ENCODE measurements around the gene CACNA1C.

Gene CACNA1C

DNA sequence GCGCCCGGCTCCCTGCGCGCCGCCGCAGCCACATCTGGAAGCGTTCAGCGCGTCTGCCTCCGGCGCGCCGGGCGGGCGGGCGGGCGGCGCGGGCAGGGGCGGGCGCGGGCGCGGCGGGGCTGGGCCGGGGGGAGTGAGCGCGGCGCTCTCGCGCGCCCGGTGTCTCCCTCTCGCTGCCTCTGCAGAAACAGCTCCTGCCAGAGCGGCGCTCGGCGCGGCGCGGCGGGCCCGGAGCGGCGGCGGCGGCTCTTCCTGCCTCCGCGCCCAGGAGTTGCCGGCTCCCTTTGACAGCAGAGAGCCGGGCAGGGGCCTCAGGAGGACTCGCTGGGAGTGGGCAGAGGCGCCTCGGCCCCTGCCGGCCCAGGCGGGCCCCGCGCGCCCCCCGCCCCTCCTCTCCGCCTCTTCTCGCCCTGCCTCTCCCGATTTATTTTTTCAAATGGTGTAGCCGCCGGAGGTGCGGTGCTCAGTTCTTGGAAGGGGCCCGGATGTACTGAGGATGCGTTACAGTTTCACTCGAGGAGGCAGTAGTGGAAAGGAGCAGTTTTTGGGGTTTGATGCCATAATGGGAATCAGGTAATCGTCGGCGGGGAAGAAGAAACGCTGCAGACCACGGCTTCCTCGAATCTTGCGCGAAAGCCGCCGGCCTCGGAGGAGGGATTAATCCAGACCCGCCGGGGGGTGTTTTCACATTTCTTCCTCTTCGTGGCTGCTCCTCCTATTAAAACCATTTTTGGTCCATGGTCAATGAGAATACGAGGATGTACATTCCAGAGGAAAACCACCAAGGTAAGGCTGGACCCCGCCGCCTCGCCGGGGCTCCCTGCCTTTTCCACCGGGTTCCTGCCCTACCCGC is at the start of gene CACNA1C:
Gene CACNA1C (plus strand): TSS at position 162 of the 853 bp plus-strand sequence. CDS start 576 bp downstream, at position 738.
- no peak within 1 kb of the TSS for H3K27ac ChIP-seq

DNA sequence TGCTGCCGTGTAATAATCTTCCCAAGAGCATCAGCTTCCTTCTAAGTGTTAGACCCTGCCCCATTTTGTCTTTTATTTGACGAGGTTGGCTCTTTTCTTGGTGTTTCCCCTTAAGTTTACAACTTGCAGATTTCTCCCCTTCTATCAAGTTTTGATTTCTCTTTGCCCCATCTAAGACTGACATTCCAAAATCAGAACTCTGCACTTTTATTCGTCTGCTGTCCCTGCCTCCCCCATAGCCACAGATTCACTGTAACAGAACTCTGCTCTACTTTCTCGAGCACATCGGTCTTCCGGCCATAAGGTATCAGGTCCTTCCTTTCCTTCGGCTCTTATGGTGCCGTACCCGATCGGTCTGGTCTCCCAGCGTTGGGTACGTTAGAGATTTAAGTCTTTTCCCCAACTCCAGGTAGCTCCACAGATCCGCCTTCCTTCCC is 49.1 kb upstream of the CACNA1C start:
- H3K27ac ChIP-seq = peak overlapping the region; percentile 94

More for the DNA sequence above, at the start of gene CACNA1C:
- TF ChIP-seq, protein P1, sequence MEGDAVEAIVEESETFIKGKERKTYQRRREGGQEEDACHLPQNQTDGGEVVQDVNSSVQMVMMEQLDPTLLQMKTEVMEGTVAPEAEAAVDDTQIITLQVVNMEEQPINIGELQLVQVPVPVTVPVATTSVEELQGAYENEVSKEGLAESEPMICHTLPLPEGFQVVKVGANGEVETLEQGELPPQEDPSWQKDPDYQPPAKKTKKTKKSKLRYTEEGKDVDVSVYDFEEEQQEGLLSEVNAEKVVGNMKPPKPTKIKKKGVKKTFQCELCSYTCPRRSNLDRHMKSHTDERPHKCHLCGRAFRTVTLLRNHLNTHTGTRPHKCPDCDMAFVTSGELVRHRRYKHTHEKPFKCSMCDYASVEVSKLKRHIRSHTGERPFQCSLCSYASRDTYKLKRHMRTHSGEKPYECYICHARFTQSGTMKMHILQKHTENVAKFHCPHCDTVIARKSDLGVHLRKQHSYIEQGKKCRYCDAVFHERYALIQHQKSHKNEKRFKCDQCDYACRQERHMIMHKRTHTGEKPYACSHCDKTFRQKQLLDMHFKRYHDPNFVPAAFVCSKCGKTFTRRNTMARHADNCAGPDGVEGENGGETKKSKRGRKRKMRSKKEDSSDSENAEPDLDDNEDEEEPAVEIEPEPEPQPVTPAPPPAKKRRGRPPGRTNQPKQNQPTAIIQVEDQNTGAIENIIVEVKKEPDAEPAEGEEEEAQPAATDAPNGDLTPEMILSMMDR (conservative IDR thresholded peaks at IDR 0.05) = peak; percentile 15; the same call in 1 of the 2 replicates
- TF ChIP-seq ZFX (IDR thresholded peaks at IDR 0.05) = no peak

DNA sequence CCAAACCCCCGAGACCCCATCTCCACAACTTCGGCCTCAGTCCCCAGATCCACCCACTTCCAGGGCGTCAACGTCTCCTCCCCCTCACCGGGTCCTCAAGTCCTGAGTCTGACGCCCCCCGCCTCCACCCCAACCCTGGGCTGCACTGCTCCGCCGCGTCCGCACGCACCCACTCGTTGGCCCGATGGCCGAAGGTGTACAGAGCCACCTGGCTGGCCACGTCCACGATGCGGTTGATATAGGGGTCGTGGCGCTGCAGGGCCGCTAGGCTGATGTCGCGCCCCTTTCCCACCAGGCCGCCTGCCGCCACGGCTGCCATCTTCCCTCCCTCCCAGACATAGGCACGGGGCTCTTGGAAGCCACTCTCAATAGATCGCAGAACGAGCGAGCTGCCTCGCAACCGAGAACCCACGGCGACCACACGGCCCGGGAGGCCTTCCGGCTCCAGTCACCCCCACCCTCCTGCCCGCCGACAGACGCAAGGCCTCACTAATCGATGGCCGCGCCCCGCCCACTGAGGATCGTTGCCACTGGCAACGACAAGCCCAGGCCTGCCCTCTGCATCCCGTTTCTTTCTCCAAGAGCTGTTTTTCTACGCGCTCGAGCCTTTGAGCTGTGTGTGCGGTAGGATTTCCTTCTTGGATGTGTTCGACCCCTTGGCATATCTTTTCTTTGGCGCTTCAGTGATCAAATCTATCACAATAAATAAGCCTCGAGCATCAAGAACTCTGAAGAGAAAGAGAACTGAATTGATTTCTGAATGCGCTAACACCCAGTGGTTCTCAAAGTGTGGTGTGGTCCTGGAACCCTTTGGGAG is 48.5 kb upstream of the CACNA1C start, which contains the start of gene DCP1B:
Gene DCP1B (minus strand): TSS at position 345 of the 817 bp plus-strand sequence. CDS start 26 bp downstream, at position 319.
- H3K27ac ChIP-seq = peak within 1 kb of the TSS; percentile 94
- peak; percentile 79 for TF ChIP-seq ZFX (IDR thresholded peaks at IDR 0.05)
- TF ChIP-seq, protein P1 (conservative IDR thresholded peaks at IDR 0.05) = no peak

More for the DNA sequence above, 49.1 kb upstream of the CACNA1C start:
- TF ChIP-seq, protein P1 (conservative IDR thresholded peaks at IDR 0.05) = no peak
- TF ChIP-seq ZFX (IDR thresholded peaks at IDR 0.05) = no peak

DNA sequence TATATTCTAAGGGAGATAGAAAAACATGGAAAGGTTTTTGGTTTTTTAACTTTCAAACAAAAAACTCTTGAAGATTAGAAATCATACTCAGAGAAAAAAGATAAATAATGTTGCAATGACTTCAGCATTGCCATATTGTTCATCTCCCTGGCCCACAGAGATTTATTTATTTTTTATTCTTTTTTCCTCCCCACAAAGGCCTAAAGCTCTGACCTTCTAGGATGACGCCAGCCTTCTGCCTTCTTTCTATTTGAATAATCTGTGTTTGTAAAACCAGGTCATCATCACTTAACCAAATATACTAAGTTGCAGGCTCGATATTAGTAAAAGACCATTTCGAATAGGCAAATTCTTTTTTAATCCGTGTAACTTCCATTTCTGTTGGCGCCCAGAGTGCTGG is 44.1 kb upstream of the CACNA1C start:
- TF ChIP-seq, protein P1 (conservative IDR thresholded peaks at IDR 0.05) = no peak
- TF ChIP-seq ZFX (IDR thresholded peaks at IDR 0.05) = no peak
- H3K27ac ChIP-seq = no peak overlapping the region

DNA sequence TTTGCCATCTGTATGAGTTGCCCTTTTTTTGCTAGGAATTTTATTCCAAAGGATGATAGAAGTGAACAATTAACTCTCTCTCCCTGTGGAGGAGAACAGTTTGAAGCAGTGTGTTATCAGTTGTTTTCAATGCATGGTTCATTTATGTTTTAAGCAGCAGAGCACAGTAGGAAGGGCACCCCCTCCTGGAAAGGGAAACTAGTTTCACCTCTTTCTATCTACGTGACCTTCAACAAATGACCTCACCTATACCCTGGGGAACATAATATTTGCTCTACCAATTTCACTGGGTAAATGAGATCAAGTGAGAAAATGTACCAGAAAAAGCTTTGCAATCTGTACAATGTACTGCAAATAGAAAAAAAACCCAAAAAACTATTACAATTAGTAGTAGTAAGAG is 43.2 kb upstream of the CACNA1C start:
- TF ChIP-seq, protein P1 (conservative IDR thresholded peaks at IDR 0.05) = peak; percentile 36
- TF ChIP-seq ZFX (IDR thresholded peaks at IDR 0.05) = no peak

DNA sequence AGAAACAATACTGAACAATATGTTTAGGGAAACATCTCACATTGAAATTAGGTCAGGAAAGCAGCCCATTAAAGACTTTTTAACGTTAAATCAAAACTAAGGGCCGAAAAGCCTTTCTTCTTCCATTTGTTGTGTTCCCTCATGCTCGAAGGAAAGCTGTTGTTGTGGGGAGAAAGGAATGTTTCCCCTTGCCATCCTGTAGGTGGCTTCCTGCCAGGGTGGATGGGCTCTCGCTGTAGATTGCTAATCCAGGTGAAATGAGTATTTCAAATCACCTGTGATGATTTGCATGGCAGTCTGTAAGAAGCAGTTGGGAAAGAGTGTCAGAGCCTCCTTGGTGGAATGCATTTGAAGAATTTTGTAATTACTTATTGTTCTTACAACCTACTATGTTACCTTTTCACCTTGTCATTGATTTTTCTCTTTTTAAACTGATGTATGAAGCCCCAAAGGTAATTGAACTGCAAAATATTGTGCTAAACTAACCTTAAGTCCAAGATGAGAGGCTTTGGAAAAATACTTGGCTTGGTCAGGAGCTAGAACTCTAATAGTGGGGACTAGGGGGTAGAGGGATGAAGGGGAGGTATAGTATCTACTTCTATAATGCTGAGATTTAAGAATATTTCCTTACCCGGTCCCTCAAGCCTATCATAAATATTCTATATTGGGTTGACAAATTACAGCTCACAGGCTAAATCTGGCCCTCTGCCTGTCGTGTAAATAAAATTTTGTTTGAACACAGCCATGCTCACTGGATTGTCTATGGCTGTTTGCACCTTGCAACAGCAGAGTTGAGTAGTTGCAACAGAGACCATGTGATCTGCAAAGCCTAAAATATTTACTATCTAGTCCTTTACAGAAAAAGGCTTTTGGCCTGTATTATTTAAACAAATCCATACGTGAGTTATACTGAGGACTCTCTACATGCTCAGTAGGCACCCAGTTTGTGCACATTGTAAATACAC is 40.9 kb upstream of the CACNA1C start:
- no peak for TF ChIP-seq ZFX (IDR thresholded peaks at IDR 0.05)
- TF ChIP-seq, protein P1 (conservative IDR thresholded peaks at IDR 0.05) = no peak
- H3K27ac ChIP-seq = no peak overlapping the region

More for the DNA sequence above, 43.2 kb upstream of the CACNA1C start:
- H3K27ac ChIP-seq = no peak overlapping the region

All from C4-2B (cell line).